ENCODE measurements around the gene COMP.
"Not testable (repeated sequence)": the region's sequence is repeated elsewhere in the genome, so short reads cannot be mapped to it uniquely, and the experiment has no call there.

Gene COMP

GRCh38 chr19:18735752-18736151, 55.4 kb downstream of the COMP start:
- no peak for DNase-seq (ENCODE audit: low spot score)
- Mint-ChIP-seq H3K27ac (no peak overlapping the region), H3K27me3 (ENCODE audit: low read depth) (no peaks in the 10 kb centered on the region), H3K4me3 (no peak overlapping the region), H3K4me1 (ENCODE audit: low read depth) (no peaks in the 10 kb centered on the region), H3K9me3 (no peaks in the 10 kb centered on the region), H3K36me3 (ENCODE audit: low read depth) (no peaks in the 10 kb centered on the region)

- no peaks in the 10 kb centered on the region for H3K4me1 Mint-ChIP-seq (ENCODE audit: low read depth)
- no peak for DNase-seq (ENCODE audit: low spot score)
- no peaks in the 10 kb centered on the region for H3K36me3 Mint-ChIP-seq (ENCODE audit: low read depth)
- H3K27ac Mint-ChIP-seq, result no peak overlapping the region
- no peak overlapping the region for H3K4me3 Mint-ChIP-seq
- no peaks in the 10 kb centered on the region for H3K27me3 Mint-ChIP-seq (ENCODE audit: low read depth)
- no peaks in the 10 kb centered on the region for H3K9me3 Mint-ChIP-seq
Observed at GRCh38 chr19:18735324-18735723, 55.8 kb downstream of the COMP start.

GRCh38 chr19:18733762-18734332, 57.3 kb downstream of the COMP start:
- H3K4me3 Mint-ChIP-seq; H3K27ac Mint-ChIP-seq; DNase-seq (ENCODE audit: low spot score); H3K4me1 Mint-ChIP-seq (ENCODE audit: low read depth); H3K9me3 Mint-ChIP-seq; H3K27me3 Mint-ChIP-seq (ENCODE audit: low read depth); H3K36me3 Mint-ChIP-seq (ENCODE audit: low read depth): not testable (repeated sequence)

- DNase-seq (ENCODE audit: low spot score), result no peak
- Mint-ChIP-seq H3K36me3 (ENCODE audit: low read depth) (no peaks in the 10 kb centered on the region), H3K27me3 (ENCODE audit: low read depth) (no peaks in the 10 kb centered on the region), H3K4me1 (ENCODE audit: low read depth) (no peaks in the 10 kb centered on the region), H3K4me3 (no peak overlapping the region), H3K27ac (no peak overlapping the region), H3K9me3 (no peaks in the 10 kb centered on the region)
Observed at GRCh38 chr19:18733196-18733647, 57.9 kb downstream of the COMP start.
